ENCODE data around the gene CTNNA2. TPM values are rescaled to one million over a fixed set of nuclear protein-coding genes. Genes with fewer than 3 reads are reported as not detected.

Gene CTNNA2
- total and polyA plus RNA-seq, 9 donors, result 0.32 to 1.4 (median 0.37) TPM; not detected in 3

DNA sequence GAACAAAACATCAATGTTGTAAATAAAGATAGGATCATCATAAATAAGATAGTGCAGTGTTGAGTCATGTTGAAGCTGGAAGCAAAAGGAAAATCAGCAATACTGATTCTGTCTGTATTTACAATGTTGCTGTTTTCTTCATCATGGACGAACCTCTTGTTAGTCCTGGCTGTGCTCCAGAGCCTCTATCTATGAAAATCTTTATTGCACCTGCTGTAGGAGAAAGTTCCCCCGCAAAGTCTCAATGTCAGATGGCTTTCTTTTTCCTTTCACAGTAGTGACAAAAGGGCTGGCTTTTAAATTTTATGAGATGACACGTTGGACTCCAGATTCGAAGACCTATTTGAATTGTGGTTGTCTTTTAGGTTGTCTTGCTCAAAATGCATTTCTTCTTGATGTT lies 890.2 kb downstream of the CTNNA2 start:
- H3K36me3 ChIP-seq, result no peaks in the 10 kb centered on the region
- H3K4me3 ChIP-seq, result no peak overlapping the region
- intact Hi-C loops (cut with DNase I), result no loop called here
- H3K27ac ChIP-seq, result no peak overlapping the region
- no peaks in the 10 kb centered on the region for H3K4me1 ChIP-seq (ENCODE audit: insufficient read depth)
- TF ChIP-seq, protein P1, sequence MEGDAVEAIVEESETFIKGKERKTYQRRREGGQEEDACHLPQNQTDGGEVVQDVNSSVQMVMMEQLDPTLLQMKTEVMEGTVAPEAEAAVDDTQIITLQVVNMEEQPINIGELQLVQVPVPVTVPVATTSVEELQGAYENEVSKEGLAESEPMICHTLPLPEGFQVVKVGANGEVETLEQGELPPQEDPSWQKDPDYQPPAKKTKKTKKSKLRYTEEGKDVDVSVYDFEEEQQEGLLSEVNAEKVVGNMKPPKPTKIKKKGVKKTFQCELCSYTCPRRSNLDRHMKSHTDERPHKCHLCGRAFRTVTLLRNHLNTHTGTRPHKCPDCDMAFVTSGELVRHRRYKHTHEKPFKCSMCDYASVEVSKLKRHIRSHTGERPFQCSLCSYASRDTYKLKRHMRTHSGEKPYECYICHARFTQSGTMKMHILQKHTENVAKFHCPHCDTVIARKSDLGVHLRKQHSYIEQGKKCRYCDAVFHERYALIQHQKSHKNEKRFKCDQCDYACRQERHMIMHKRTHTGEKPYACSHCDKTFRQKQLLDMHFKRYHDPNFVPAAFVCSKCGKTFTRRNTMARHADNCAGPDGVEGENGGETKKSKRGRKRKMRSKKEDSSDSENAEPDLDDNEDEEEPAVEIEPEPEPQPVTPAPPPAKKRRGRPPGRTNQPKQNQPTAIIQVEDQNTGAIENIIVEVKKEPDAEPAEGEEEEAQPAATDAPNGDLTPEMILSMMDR (IDR thresholded peaks at IDR 0.05), result no peak
- TF ChIP-seq POLR2A (IDR thresholded peaks at IDR 0.05) (no peak), EP300 (IDR thresholded peaks at IDR 0.05) (no peak)
- 49 to 56% (median 53%) methylated on average over 4 of the region's 4 CpGs for WGBS, 3 donors
- DNase-seq, result no peak
- no peaks in the 10 kb centered on the region for H3K9me3 ChIP-seq
- H3K27me3 ChIP-seq, result no peaks in the 10 kb centered on the region

DNA sequence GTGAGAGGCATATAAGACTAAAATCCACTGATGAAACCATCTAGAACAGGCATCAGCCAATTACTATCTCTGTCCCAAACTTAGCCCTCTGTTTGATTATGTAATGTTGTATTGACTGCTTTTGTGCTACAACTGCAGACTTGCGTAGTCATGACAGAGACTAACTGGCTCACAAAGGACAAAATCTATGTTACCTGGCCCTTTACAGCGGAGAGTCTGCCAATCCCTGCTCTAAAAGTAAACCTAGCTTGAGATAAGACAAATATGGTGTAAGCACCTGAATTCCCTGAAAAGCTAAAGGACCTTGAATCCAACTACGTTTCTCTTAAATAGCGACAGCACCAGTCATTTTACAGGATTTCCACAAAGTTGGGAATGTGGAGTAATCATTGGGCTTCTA lies 894.5 kb downstream of the CTNNA2 start:
- Histone ChIP-seq H3K27me3 (no peaks in the 10 kb centered on the region), H3K4me1 (ENCODE audit: insufficient read depth) (no peaks in the 10 kb centered on the region), H3K9me3 (no peaks in the 10 kb centered on the region), H3K27ac (no peak overlapping the region), H3K36me3 (no peaks in the 10 kb centered on the region), H3K4me3 (no peak overlapping the region)
- no peak for TF ChIP-seq EP300 (IDR thresholded peaks at IDR 0.05)
- intact Hi-C loops (cut with DNase I), result no loop called here
- DNase-seq, result no peak
- 82 to 86% (median 86%) methylated on average over 4 of the region's 4 CpGs for WGBS, 3 donors

DNA sequence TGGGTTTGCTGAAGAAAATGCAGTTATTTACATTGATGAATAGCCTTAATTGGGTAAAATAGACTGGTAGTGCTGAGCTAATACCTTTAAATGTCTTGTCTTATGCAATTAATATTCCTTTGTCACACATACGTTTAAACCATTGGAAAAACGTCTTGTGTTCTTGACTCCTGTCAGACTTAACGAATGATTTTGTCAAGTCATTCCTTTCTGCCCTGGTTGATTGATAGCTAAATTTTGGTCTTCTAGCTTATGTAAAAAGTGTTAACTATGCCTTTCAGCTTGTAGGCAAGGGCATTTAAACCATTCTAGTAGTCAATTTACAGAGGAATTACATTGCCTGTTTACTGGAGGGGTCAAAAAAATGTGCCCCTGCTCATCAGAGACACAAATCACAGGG lies 897.5 kb downstream of the CTNNA2 start:
- intact Hi-C loops (cut with DNase I), result no loop called here

DNA sequence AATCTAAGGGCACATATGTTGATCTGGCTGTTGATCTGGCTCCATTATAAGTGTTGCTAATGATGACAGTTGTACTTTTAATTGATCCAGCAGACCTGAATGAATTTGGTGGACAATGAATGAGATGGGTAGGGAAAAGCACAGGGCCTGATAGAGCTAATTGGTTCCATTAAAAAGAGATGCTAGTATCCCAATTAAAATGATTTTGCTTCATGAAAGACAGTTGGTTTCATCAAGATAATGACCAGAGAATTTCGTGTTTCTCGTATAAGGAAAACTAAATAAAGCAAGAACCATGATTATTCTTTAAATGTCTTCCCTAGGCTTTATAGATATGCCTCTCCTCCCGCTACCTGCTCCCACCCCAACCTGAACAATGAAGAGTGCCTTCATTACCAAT lies 900.3 kb downstream of the CTNNA2 start:
- Histone ChIP-seq H3K4me3 (no peak overlapping the region), H3K4me1 (ENCODE audit: insufficient read depth) (no peaks in the 10 kb centered on the region), H3K9me3 (no peaks in the 10 kb centered on the region), H3K27me3 (no peaks in the 10 kb centered on the region), H3K27ac (no peak overlapping the region), H3K36me3 (no peaks in the 10 kb centered on the region)
- DNase-seq, result no peak
- intact Hi-C loops (cut with DNase I), result no loop called here
- TF ChIP-seq, protein P1 (IDR thresholded peaks at IDR 0.05), result no peak
- TF ChIP-seq EP300 (IDR thresholded peaks at IDR 0.05), result no peak
- TF ChIP-seq POLR2A (IDR thresholded peaks at IDR 0.05), result no peak
- 79 to 86% (median 85%) methylated on average over 3 of the region's 3 CpGs for WGBS, 3 donors

More for the DNA sequence above, 897.5 kb downstream of the CTNNA2 start:
- H3K4me3 ChIP-seq, result no peak overlapping the region
- H3K27ac ChIP-seq, result no peak overlapping the region
- no peaks in the 10 kb centered on the region for H3K4me1 ChIP-seq (ENCODE audit: insufficient read depth)
- WGBS, 3 donors, result 46 to 58% (median 46%) methylated on average over 3 of the region's 3 CpGs
- TF ChIP-seq POLR2A (IDR thresholded peaks at IDR 0.05), result no peak
- TF ChIP-seq, protein P1 (IDR thresholded peaks at IDR 0.05), result no peak
- TF ChIP-seq EP300 (IDR thresholded peaks at IDR 0.05), result no peak
- no peaks in the 10 kb centered on the region for H3K27me3 ChIP-seq
- no peaks in the 10 kb centered on the region for H3K36me3 ChIP-seq
- no peak for DNase-seq
- no peaks in the 10 kb centered on the region for H3K9me3 ChIP-seq

DNA sequence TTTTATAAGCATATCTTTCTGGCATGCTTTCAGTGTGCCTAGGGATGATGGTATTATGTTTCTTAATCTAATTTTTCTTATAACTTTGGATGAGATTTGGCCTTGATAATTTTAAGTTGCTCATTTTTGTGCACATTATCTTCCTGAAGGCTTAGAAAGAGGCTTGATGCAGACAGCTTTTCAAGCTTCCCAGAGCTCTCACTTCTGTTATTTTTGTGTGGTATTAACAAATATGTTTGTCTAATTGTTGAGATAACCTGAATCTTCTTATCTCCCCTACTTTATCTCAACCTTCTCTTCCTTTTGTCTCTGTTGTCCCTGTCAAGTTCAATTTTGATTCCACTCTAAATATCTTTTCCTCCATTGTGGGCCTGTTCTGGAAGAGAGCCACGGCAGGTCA lies 904.9 kb downstream of the CTNNA2 start:
- Histone ChIP-seq H3K4me1 (ENCODE audit: insufficient read depth) (no peaks in the 10 kb centered on the region), H3K9me3 (no peaks in the 10 kb centered on the region), H3K36me3 (no peaks in the 10 kb centered on the region), H3K4me3 (no peak overlapping the region), H3K27me3 (no peaks in the 10 kb centered on the region), H3K27ac (no peak overlapping the region)
- no peak for DNase-seq
- TF ChIP-seq, protein P1 (IDR thresholded peaks at IDR 0.05), result no peak
- TF ChIP-seq POLR2A (IDR thresholded peaks at IDR 0.05) (no peak), EP300 (IDR thresholded peaks at IDR 0.05) (no peak)
- 92 to 100% (median 97%) methylated on average over 1 of the region's 1 CpG for WGBS, 3 donors
- intact Hi-C loops (cut with DNase I), result no loop called here
